A673 (cell line): ENCODE measurements around the gene VSIG10L. TPM values are rescaled to one million over a fixed set of nuclear protein-coding genes. Genes with fewer than 3 reads are reported as not detected.
A peak's percentile ranks its signal among the peaks of the same experiment; 100 is the strongest.

Experiments
- BruUV-seq: library from RNA; stranded (reverse); fragments of 400-500 nt; replicated peaks from 2 replicates; lab custom pipeline; 2021; lab: Mats Ljungman, UMichigan
- CTCF ChIA-PET: fragments of 300-600 bp; sonication (Branson Sonifier 250); formaldehyde crosslinking; loops from one replicate; lab custom pipeline; 2022; ENCODE audit warnings: antibody characterized with exemption; lab: Charles Lee
- POLR2A ChIA-PET: fragments of 300-600 bp; sonication (Branson Sonifier 250); formaldehyde crosslinking; loops from one replicate; lab custom pipeline; 2022; ENCODE audit warnings: antibody characterized with exemption; ENCODE audit not compliant: low non-redundant PET; lab: Charles Lee
- DNase-seq: peaks from one replicate; pipeline ENCODE4 v3.0.0-alpha.2; 2015; ENCODE audit warnings: low spot score
- H3K27ac ChIP-seq: fragments of 200-600 bp; sonication (generic); 2 replicates; pipeline ENCODE4 v1.5.1; 2016; ENCODE audit warnings: mixed run types, low read depth, mild to moderate bottlenecking, mixed read lengths, antibody characterized with exemption, low read length; ENCODE audit not compliant: poor library complexity, severe bottlenecking
- H3K27me3 ChIP-seq: fragments of 200-600 bp; sonication (generic); replicated peaks from 2 replicates; pipeline ENCODE4 v1.6.1; 2017; ENCODE audit warnings: mixed run types, low read depth, mild to moderate bottlenecking, mixed read lengths, antibody characterized with exemption, low read length; ENCODE audit not compliant: insufficient read depth, poor library complexity
- H3K36me3 ChIP-seq: fragments of 200-600 bp; sonication (generic); 2 replicates; pipeline ENCODE4 v1.6.1; 2016; ENCODE audit warnings: mixed run types, mild to moderate bottlenecking, mixed read lengths, antibody characterized with exemption, low read length; ENCODE audit not compliant: insufficient read depth, poor library complexity, severe bottlenecking
- H3K4me1 ChIP-seq: fragments of 200-600 bp; sonication (generic); 2 replicates; pipeline ENCODE4 v1.6.1; 2017; ENCODE audit warnings: mixed run types, mild to moderate bottlenecking, mixed read lengths, antibody characterized with exemption, low read length; ENCODE audit not compliant: insufficient read depth, poor library complexity, severe bottlenecking
- H3K4me3 ChIP-seq: fragments of 200-600 bp; sonication (generic); 2 replicates; pipeline ENCODE4 v1.5.1; 2016; ENCODE audit warnings: low read depth, mixed run types, mild to moderate bottlenecking, mixed read lengths, low read length; ENCODE audit not compliant: poor library complexity, severe bottlenecking
- H3K9me3 ChIP-seq: fragments of 200-600 bp; sonication (generic); 2 replicates; pipeline ENCODE4 v1.6.1; 2016; ENCODE audit warnings: mixed run types, low read depth, mild to moderate bottlenecking, mixed read lengths, antibody characterized with exemption, low read length; ENCODE audit not compliant: poor library complexity, severe bottlenecking
- EZH2 ChIP-seq: fragments of 200-600 bp; sonication (generic); IDR thresholded peaks from 2 replicates; pipeline ENCODE4 v1.6.1; 2017; ENCODE audit warnings: borderline replicate concordance, low read depth, mild to moderate bottlenecking, mixed read lengths, antibody characterized with exemption, low read length; ENCODE audit not compliant: poor library complexity, severe bottlenecking
- intact Hi-C: fragments of 100-400 bp; cut with micrococcal nuclease; formaldehyde crosslinking; loops from one replicate; pipeline ENCODE4 v1.10.0; 2022; ENCODE audit not compliant: unreplicated experiment
- total RNA-seq: library from RNA; stranded (reverse); gene quantifications from 2 replicates; pipeline ENCODE4 v1.2.3, GENCODE V29; 2021
- TF ChIP-seq, protein P1 (sequence below): fragments of 300-800, 200-600 bp; sonication (generic); conservative IDR thresholded peaks from 2 replicates; pipeline ENCODE4 v1.5.1; 2017; ENCODE audit warnings: low read depth, mild to moderate bottlenecking, antibody characterized with exemption, low read length, moderate library complexity, mixed read lengths

Gene VSIG10L
- total RNA-seq, 1 experiment from 2014 or later, result 0.69 TPM

DNA sequence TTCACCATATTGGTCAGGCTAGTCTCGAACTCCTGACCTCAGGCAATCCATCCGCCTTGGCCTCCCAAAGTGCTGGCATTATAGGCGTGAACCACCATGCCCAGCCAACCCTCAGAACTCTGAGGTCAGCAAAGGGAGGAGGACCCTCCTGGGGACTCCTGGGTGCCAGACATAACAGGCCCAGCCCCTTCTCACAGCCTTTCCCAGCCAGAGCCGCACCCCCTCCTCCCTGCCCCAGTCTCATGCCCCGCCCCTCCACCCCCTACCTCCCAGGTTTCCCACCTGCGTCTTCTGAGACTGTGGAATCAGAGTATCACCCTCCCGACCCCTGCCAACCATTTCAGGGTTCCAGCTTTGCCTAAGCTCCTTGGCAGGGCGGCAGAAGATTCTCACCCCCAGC is 25.3 kb downstream of the VSIG10L start:
- TF ChIP-seq EZH2, result no peak
- TF ChIP-seq, protein P1, sequence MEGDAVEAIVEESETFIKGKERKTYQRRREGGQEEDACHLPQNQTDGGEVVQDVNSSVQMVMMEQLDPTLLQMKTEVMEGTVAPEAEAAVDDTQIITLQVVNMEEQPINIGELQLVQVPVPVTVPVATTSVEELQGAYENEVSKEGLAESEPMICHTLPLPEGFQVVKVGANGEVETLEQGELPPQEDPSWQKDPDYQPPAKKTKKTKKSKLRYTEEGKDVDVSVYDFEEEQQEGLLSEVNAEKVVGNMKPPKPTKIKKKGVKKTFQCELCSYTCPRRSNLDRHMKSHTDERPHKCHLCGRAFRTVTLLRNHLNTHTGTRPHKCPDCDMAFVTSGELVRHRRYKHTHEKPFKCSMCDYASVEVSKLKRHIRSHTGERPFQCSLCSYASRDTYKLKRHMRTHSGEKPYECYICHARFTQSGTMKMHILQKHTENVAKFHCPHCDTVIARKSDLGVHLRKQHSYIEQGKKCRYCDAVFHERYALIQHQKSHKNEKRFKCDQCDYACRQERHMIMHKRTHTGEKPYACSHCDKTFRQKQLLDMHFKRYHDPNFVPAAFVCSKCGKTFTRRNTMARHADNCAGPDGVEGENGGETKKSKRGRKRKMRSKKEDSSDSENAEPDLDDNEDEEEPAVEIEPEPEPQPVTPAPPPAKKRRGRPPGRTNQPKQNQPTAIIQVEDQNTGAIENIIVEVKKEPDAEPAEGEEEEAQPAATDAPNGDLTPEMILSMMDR, result no peak
- no peak for DNase-seq
- intact Hi-C loops, result no loop called here
- Histone ChIP-seq H3K4me1 (no peaks in the 10 kb centered on the region), H3K27ac (no peak overlapping the region), H3K36me3 (no peaks in the 10 kb centered on the region), H3K27me3 (no peaks in the 10 kb centered on the region), H3K4me3 (no peak overlapping the region), H3K9me3 (no peaks in the 10 kb centered on the region)
- POLR2A ChIA-PET, result no interaction called here
- CTCF ChIA-PET, result no interaction called here
- no TSS peak for BruUV-seq

DNA sequence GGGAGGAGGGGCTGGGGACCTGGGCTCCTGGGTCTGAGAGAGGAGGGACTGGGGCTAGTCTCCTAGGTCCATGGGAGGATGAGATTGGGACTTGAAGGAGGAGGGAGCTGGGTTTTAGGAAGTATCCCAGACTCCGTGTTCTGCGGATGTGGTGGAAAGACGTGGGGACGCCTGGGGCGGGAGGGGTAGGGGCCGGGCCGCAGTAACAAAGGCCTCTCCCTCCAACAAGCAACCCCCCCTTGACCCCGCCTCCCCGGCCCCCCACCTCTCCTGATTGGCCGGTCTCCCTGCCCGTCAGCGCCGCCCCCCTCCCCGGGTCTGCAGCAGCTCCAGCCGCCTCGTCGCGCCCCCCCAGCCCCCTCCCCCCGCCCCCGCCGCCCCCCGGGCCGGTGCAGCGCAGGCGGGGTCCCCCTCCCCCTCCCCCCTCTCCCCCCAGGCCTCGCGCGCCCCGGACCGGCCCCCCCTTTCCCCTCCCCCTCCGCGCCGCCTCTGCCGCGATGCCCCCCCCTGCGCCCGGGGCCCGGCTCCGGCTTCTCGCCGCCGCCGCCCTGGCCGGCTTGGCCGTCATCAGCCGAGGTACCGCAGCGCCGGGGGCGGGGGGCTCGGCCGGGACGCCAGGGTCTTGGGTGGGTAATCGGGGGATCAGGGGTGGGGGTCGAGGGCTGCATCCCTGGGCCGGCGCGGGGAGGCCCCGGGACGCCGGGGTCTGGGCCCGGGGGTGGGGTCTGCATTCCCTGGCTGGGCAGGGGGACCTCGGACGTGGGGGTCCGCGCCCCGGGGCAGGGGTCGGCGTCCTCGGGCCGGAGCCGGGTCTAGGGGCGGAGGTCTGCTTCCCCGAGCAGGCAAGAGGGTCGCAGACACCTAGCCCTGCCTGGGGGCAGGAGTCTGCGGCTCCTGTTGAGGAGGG is 30.3 kb downstream of the VSIG10L start, which contains the start of gene IGLON5:
IGLON5 (plus strand) TSS at position 294 of the 907 bp plus-strand sequence; CDS start at position 498, 204 bp downstream.
- DNase-seq, result peak; percentile 16
- CTCF ChIA-PET, result no interaction called here
- Histone ChIP-seq H3K4me1 (no peaks in the 10 kb centered on the region), H3K27me3 (peaks cover 5% of the 10 kb centered on the region), H3K27ac (no peak within 1 kb of the TSS), H3K36me3 (no peaks in the 10 kb centered on the region), H3K4me3 (peak within 1 kb of the TSS; percentile 15), H3K9me3 (no peaks in the 10 kb centered on the region)
- BruUV-seq, result no TSS peak
- POLR2A ChIA-PET, result no interaction called here
- TF ChIP-seq EZH2, result no peak
- TF ChIP-seq, protein P1, result no peak
- intact Hi-C loops, result no loop called here

DNA sequence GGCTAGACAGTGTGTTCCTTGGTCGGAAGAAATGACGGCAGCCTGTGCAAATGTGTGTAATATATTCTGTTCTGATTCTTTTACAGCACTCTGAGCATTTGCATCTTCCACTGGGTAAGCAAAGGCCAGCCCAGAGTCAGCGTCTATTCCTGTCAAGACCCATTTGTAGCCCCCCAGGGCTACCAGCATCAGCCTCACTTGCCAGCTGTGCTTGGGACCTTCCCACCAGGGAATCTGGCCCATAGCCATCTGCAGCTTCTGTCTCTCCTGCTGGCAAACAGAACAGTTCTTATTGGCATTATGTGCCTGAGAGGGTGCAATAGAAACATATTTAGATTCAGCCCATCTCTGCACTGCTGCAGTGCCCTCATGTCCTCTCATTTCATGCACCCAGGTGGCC is 36.5 kb downstream of the VSIG10L start:
- POLR2A ChIA-PET, result no interaction called here
- Histone ChIP-seq H3K9me3 (no peaks in the 10 kb centered on the region), H3K4me1 (no peaks in the 10 kb centered on the region), H3K27ac (no peak overlapping the region), H3K27me3 (peaks cover 5% of the 10 kb centered on the region), H3K36me3 (no peaks in the 10 kb centered on the region), H3K4me3 (no peak overlapping the region)
- BruUV-seq, result no TSS peak
- CTCF ChIA-PET, result no interaction called here
- TF ChIP-seq, protein P1, result no peak
- TF ChIP-seq EZH2, result no peak
- intact Hi-C loops, result no loop called here
- DNase-seq, result no peak
